PC-9 (cell line): Measurements from ENCODE around the gene SERPINH1. TPM values are rescaled to one million over a fixed set of nuclear protein-coding genes. Genes with fewer than 3 reads are reported as not detected.

ENCODE experiments used
- BruUV-seq: library from RNA; stranded (reverse); fragments of 400-500 nt; replicated peaks from 2 replicates; lab custom pipeline; 2021; lab: Mats Ljungman, UMichigan
- CTCF ChIA-PET: fragments of 300-600 bp; sonication (Branson Sonifier 250); formaldehyde crosslinking; loops from one replicate; lab custom pipeline; 2022; ENCODE audit warnings: antibody characterized with exemption; lab: Charles Lee
- POLR2A ChIA-PET: fragments of 300-600 bp; sonication (Branson Sonifier 250); formaldehyde crosslinking; loops from one replicate; lab custom pipeline; 2022; ENCODE audit warnings: antibody characterized with exemption; ENCODE audit not compliant: unreplicated experiment; lab: Charles Lee
- DNase-seq, 2 experiments: peaks; one replicate each; pipeline versions ENCODE4 v3.0.0 to v3.0.0-alpha.2; 2015 to 2022; ENCODE audit warnings: mixed read lengths in 1 of 2
- H2AFZ ChIP-seq: fragments of 200-600 bp; sonication (generic); 2 replicates; pipeline ENCODE4 v1.8.1; 2017; ENCODE audit warnings: antibody characterized with exemption
- H3F3A ChIP-seq: fragments of 200-600 bp; sonication (generic); 2 replicates; pipeline ENCODE4 v1.8.1; 2017; ENCODE audit warnings: antibody characterized with exemption, mild to moderate bottlenecking, low read depth; ENCODE audit not compliant: insufficient read depth
- H3K27ac ChIP-seq: fragments of 200-600 bp; sonication (generic); 2 replicates; pipeline ENCODE4 v1.6.1; 2016; ENCODE audit warnings: mixed run types
- H3K27me3 ChIP-seq: fragments of 200-600 bp; sonication (generic); 2 replicates; pipeline ENCODE4 v1.6.1; 2016; ENCODE audit warnings: low read depth, mixed run types; ENCODE audit not compliant: insufficient read depth
- H3K36me3 ChIP-seq: fragments of 200-600 bp; sonication (generic); 2 replicates; pipeline ENCODE4 v1.6.1; 2016; ENCODE audit warnings: low read depth, mixed run types
- H3K4me1 ChIP-seq: fragments of 200-600 bp; sonication (generic); replicated peaks from 2 replicates; pipeline ENCODE4 v1.6.1; 2016; ENCODE audit warnings: mixed run types; ENCODE audit not compliant: insufficient read depth
- H3K4me2 ChIP-seq: fragments of 200-600 bp; sonication (generic); 2 replicates; pipeline ENCODE4 v1.6.1; 2017; ENCODE audit warnings: mixed run types
- H3K4me3 ChIP-seq: fragments of 200-600 bp; sonication (generic); 2 replicates; pipeline ENCODE4 v1.6.1; 2016; ENCODE audit warnings: mixed run types
- H3K79me2 ChIP-seq: fragments of 200-600 bp; sonication (generic); 2 replicates; pipeline ENCODE4 v1.6.1; 2017; ENCODE audit warnings: low read depth, mixed run types
- H3K9me2 ChIP-seq: fragments of 200-600 bp; sonication (generic); 2 replicates; pipeline ENCODE4 v1.8.1; 2017; ENCODE audit warnings: mild to moderate bottlenecking; ENCODE audit not compliant: insufficient read depth
- H3K9me3 ChIP-seq: fragments of 200-600 bp; sonication (generic); 2 replicates; pipeline ENCODE4 v1.8.1; 2016; ENCODE audit warnings: low read depth; ENCODE audit not compliant: insufficient read depth
- H4K20me1 ChIP-seq: fragments of 200-600 bp; sonication (generic); 2 replicates; pipeline ENCODE4 v1.8.1; 2017; ENCODE audit not compliant: insufficient read depth
- EZH2 ChIP-seq: fragments of 200-600 bp; sonication (generic); IDR thresholded peaks from 2 replicates; pipeline ENCODE4 v1.8.0; 2017; ENCODE audit warnings: antibody characterized with exemption, low read depth
- intact Hi-C: fragments of 100-400 bp; cut with micrococcal nuclease; formaldehyde crosslinking; loops from one replicate; pipeline ENCODE4 v1.10.0; 2022; ENCODE audit not compliant: unreplicated experiment
- total RNA-seq: library from RNA; stranded (reverse); gene quantifications from 2 replicates; pipeline ENCODE4 v1.2.3, GENCODE V29; 2021
- TF ChIP-seq, protein P1 (sequence below): fragments of 200-600 bp; sonication (generic); conservative IDR thresholded peaks from 2 replicates; pipeline ENCODE4 v1.6.1; 2017; ENCODE audit warnings: mixed run types, antibody characterized with exemption, mild to moderate bottlenecking, moderate library complexity

Gene SERPINH1
- total RNA-seq, 1 experiment from 2014 or later: 152 TPM

- CTCF ChIA-PET: no interaction called here
- H3K27me3 ChIP-seq: no peaks in the 10 kb centered on the region
- BruUV-seq: no TSS peak
- no peaks in the 10 kb centered on the region for H3K79me2 ChIP-seq
- TF ChIP-seq EZH2: no peak
- TF ChIP-seq, protein P1, sequence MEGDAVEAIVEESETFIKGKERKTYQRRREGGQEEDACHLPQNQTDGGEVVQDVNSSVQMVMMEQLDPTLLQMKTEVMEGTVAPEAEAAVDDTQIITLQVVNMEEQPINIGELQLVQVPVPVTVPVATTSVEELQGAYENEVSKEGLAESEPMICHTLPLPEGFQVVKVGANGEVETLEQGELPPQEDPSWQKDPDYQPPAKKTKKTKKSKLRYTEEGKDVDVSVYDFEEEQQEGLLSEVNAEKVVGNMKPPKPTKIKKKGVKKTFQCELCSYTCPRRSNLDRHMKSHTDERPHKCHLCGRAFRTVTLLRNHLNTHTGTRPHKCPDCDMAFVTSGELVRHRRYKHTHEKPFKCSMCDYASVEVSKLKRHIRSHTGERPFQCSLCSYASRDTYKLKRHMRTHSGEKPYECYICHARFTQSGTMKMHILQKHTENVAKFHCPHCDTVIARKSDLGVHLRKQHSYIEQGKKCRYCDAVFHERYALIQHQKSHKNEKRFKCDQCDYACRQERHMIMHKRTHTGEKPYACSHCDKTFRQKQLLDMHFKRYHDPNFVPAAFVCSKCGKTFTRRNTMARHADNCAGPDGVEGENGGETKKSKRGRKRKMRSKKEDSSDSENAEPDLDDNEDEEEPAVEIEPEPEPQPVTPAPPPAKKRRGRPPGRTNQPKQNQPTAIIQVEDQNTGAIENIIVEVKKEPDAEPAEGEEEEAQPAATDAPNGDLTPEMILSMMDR: no peak
- H4K20me1 ChIP-seq: no peaks in the 10 kb centered on the region
- no peak for DNase-seq
- no peak overlapping the region for H2AFZ ChIP-seq
- H3K4me1 ChIP-seq: no peaks in the 10 kb centered on the region
- no peak overlapping the region for H3K4me3 ChIP-seq
- H3K9me2 ChIP-seq: no peaks in the 10 kb centered on the region
- no peaks in the 10 kb centered on the region for H3K36me3 ChIP-seq
- intact Hi-C loops: loop anchor here (1.0 to 5.0 kb wide), 7 partner anchors 159 to 1135 kb away; partner anchors contain the start of gene WNT11
- H3F3A ChIP-seq: no peaks in the 10 kb centered on the region
- POLR2A ChIA-PET: no interaction called here
- H3K27ac ChIP-seq: no peak overlapping the region
- no peaks in the 10 kb centered on the region for H3K9me3 ChIP-seq
- no peak overlapping the region for H3K4me2 ChIP-seq
These were observed 14.9 kb upstream of the SERPINH1 start for GRCh38 chr11:75547177-75547576.

- peak; percentile 61 to 72 for DNase-seq
- H3K4me2 ChIP-seq: peak overlapping the region; percentile 14; the same call in 1 of the 2 replicates
These were observed 14.4 kb upstream of the SERPINH1 start for GRCh38 chr11:75547617-75548058.

DNA sequence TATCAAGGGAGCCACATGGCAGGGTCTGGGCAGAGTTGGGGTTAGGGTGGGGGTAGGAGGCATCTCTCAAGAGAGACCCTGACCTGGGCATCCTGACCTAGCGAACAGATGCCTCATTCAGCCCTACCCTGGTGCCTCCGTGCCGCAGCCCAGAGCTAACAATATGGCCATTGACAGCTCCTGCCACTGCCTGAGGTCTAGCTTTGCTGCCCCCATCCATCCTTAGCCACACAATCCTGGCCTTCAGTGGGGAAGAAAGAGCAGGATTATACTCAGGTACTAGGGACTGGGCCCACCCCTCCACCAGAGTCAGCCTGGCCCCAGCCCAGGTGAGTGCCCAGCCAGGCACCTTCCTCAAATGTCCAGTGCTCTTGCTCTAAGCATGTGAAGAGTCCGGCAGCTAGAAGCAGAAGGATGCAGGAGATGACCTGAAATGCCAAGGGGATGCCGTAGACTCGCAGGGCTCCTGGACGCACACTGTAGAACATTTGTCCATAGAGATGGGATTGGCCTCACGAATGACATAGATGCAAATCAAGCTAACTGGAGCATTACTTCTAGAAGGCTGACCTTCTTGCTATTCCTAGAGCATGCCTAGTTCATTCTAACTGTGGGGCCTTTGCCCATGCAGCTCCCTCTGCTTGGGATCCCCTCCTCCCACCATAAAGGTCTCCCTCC is 13.3 kb upstream of the SERPINH1 start:
- TF ChIP-seq EZH2: no peak
- TF ChIP-seq, protein P1: no peak
- Histone ChIP-seq H3K27me3 (no peaks in the 10 kb centered on the region), H3K9me2 (no peaks in the 10 kb centered on the region), H3K79me2 (no peaks in the 10 kb centered on the region), H3K4me2 (no peak overlapping the region), H2AFZ (no peak overlapping the region), H3K9me3 (no peaks in the 10 kb centered on the region), H3F3A (no peaks in the 10 kb centered on the region), H3K4me3 (no peak overlapping the region), H3K36me3 (no peaks in the 10 kb centered on the region), H3K27ac (no peak overlapping the region), H4K20me1 (no peaks in the 10 kb centered on the region), H3K4me1 (no peaks in the 10 kb centered on the region)
- no peak for DNase-seq
- POLR2A ChIA-PET: interaction anchor here (0.6 kb wide), 1 partner anchor 13 kb away, joined by 5 read pairs; no protein-coding TSS in a partner anchor
- BruUV-seq: no TSS peak
- intact Hi-C loops: loop anchor here (5.0 kb wide), 4 partner anchors 254 to 1134 kb away; no protein-coding TSS in a partner anchor
- CTCF ChIA-PET: no interaction called here

More at GRCh38 chr11:75547617-75548058, 14.4 kb upstream of the SERPINH1 start:
- POLR2A ChIA-PET: no interaction called here
- intact Hi-C loops: loop anchor here (1.0 to 5.0 kb wide), 7 partner anchors 159 to 1135 kb away; partner anchors contain the start of gene WNT11
- Histone ChIP-seq H3K4me3 (no peak overlapping the region), H4K20me1 (no peaks in the 10 kb centered on the region), H2AFZ (no peak overlapping the region), H3K36me3 (no peaks in the 10 kb centered on the region), H3K27me3 (no peaks in the 10 kb centered on the region), H3F3A (no peaks in the 10 kb centered on the region), H3K9me3 (no peaks in the 10 kb centered on the region), H3K9me2 (no peaks in the 10 kb centered on the region), H3K4me1 (no peaks in the 10 kb centered on the region), H3K27ac (no peak overlapping the region), H3K79me2 (no peaks in the 10 kb centered on the region)
- CTCF ChIA-PET: no interaction called here
- BruUV-seq: no TSS peak
- TF ChIP-seq, protein P1: peak; percentile 98
- TF ChIP-seq EZH2: no peak
